Renal cortex interstitium (tissue), 11 donors: Measurements from ENCODE around the gene PLA2G3. TPM values are rescaled to one million over a fixed set of nuclear protein-coding genes. Genes with fewer than 3 reads are reported as not detected.
A peak's percentile ranks its signal among the peaks of the same experiment; 100 is the strongest.

ENCODE experiments used
- DNase-seq, 11 donors: peaks; one replicate each; pipeline ENCODE4 v3.0.0-alpha.2; 2013; ENCODE audit warnings: low read depth in 9 of 11, low spot score in 4 of 11; ENCODE audit errors: extremely low read depth in 1 of 11
- polyA plus RNA-seq, 3 donors: library from polyadenylated mRNA; unstranded; fragments of 120-200 nt; gene quantifications; one replicate each; pipeline ENCODE4 v1.2.1, GENCODE V29; 2013; ENCODE audit not compliant: insufficient read length in 3 of 3

The PLA2G3 gene
- polyA plus RNA-seq, 3 donors, result 0.06 to 0.22 (median 0.11) TPM

GRCh38 chr22:31092161-31092560, 48.1 kb downstream of the PLA2G3 start:
- no peak for DNase-seq

GRCh38 chr22:31091106-31091975, 49.0 kb downstream of the PLA2G3 start:
- no peak for DNase-seq

- no peak for DNase-seq
Observed at GRCh38 chr22:31090217-31091085, 49.9 kb downstream of the PLA2G3 start.

GRCh38 chr22:31089160-31090100, 50.9 kb downstream of the PLA2G3 start:
- DNase-seq, result no peak

GRCh38 chr22:31088233-31088986, 51.9 kb downstream of the PLA2G3 start:
- no peak for DNase-seq

GRCh38 chr22:31087744-31088215, 52.5 kb downstream of the PLA2G3 start:
- no peak for DNase-seq

- no peak for DNase-seq
Observed at GRCh38 chr22:31086703-31087330, 53.5 kb downstream of the PLA2G3 start.

GRCh38 chr22:31085928-31086327, 54.4 kb downstream of the PLA2G3 start:
- no peak for DNase-seq

- DNase-seq, result no peak
Observed at GRCh38 chr22:31085493-31085824, 54.8 kb downstream of the PLA2G3 start.

- DNase-seq, result peak in 8 of 11 donors; percentile 67 to 79 (median 73)
Observed at GRCh38 chr22:31084811-31085492, 55.4 kb downstream of the PLA2G3 start.

Other genes with a start within 250 kb of the PLA2G3 start
- 10 to 100 TPM; 34.7 to 37.7 (median 36.8) TPM for gene MORC2, start 171.7 kb downstream of the PLA2G3 start, polyA plus RNA-seq
- 100 to 1,000 TPM; 207 to 231 (median 211) TPM for gene TUG1, start 171.2 kb downstream of the PLA2G3 start, polyA plus RNA-seq
- 10 to 100 TPM; 31.1 to 53.1 (median 49.2) TPM for gene SMTN, start 59.2 kb downstream of the PLA2G3 start, polyA plus RNA-seq
- gene SELENOM, start 32.9 kb downstream of the PLA2G3 start, polyA plus RNA-seq, result 10 to 100 TPM in 2 of 3 donors, 1 to 10 TPM in 1; 5.6 to 14.7 (median 11.0) TPM
- 1 to 10 TPM; 3.6 to 5.4 (median 4.1) TPM for gene INPP5J, start 17.5 kb downstream of the PLA2G3 start, polyA plus RNA-seq
- 10 to 100 TPM; 50.7 to 51.5 (median 50.7) TPM for gene RNF185, start 19.7 kb upstream of the PLA2G3 start, polyA plus RNA-seq
- 10 to 100 TPM; 50.5 to 63.0 (median 54.6) TPM for gene LIMK2, start 71.8 kb upstream of the PLA2G3 start, polyA plus RNA-seq
- gene PIK3IP1, start 152.0 kb upstream of the PLA2G3 start, polyA plus RNA-seq, result 10 to 100 TPM; 10.0 to 16.0 (median 10.2) TPM
- gene PATZ1, start 205.8 kb upstream of the PLA2G3 start, polyA plus RNA-seq, result 10 to 100 TPM; 71.6 to 79.6 (median 71.7) TPM